Activated naive CD4-positive, alpha-beta T cell treated with anti-CD3 and anti-CD28 coated beads, Interleukin-2, amount 50 U/mL, for 24 hours (primary cell): ENCODE data around the gene MAP2K1.
"Not testable (repeated sequence)": the region's sequence is repeated elsewhere in the genome, so short reads cannot be mapped to it uniquely, and the experiment has no call there.

Experiments used
- H3K27ac Mint-ChIP-seq: one replicate; pipeline ENCODE4 v1.8.0; 2021; ENCODE audit warnings: mild to moderate bottlenecking, mixed read lengths
- H3K27me3 Mint-ChIP-seq: one replicate; pipeline ENCODE4 v1.8.0; 2021; ENCODE audit warnings: mixed read lengths
- H3K36me3 Mint-ChIP-seq: one replicate; pipeline ENCODE4 v1.8.0; 2021; ENCODE audit warnings: mixed read lengths
- H3K4me1 Mint-ChIP-seq: one replicate; pipeline ENCODE4 v1.8.0; 2021; ENCODE audit warnings: mixed read lengths
- H3K4me3 Mint-ChIP-seq: one replicate; pipeline ENCODE4 v1.8.0; 2021; ENCODE audit warnings: mild to moderate bottlenecking, mixed read lengths
- H3K9me3 Mint-ChIP-seq: one replicate; pipeline ENCODE4 v1.8.0; 2021; ENCODE audit warnings: mixed read lengths

Gene MAP2K1

GRCh38 chr15:66497502-66498455, 111.1 kb downstream of the MAP2K1 start, which contains the start of gene SNAPC5:
TSS of gene SNAPC5 (minus strand) at chr15:66497762. CDS start at chr15:66497731, 31 bp downstream.
- H3K27me3 Mint-ChIP-seq: no peaks in the 10 kb centered on the region
- H3K27ac Mint-ChIP-seq: peak within 1 kb of the TSS; percentile 97
- peaks cover 72% of the 10 kb centered on the region for H3K4me1 Mint-ChIP-seq
- no peaks in the 10 kb centered on the region for H3K9me3 Mint-ChIP-seq
- H3K4me3 Mint-ChIP-seq: peak within 1 kb of the TSS; percentile 96
- H3K36me3 Mint-ChIP-seq: peaks cover 38% of the 10 kb centered on the region

GRCh38 chr15:66498501-66499386, 112.0 kb downstream of the MAP2K1 start:
- no peaks in the 10 kb centered on the region for H3K9me3 Mint-ChIP-seq
- no peaks in the 10 kb centered on the region for H3K27me3 Mint-ChIP-seq
- peak overlapping the region; percentile 97 for H3K27ac Mint-ChIP-seq
- peak overlapping the region; percentile 96 for H3K4me3 Mint-ChIP-seq
- H3K36me3 Mint-ChIP-seq: peaks cover 45% of the 10 kb centered on the region
- peaks cover 68% of the 10 kb centered on the region for H3K4me1 Mint-ChIP-seq

- H3K36me3 Mint-ChIP-seq: peaks cover 49% of the 10 kb centered on the region
- H3K4me1 Mint-ChIP-seq: peaks cover 57% of the 10 kb centered on the region
- not testable (repeated sequence) for H3K27me3 Mint-ChIP-seq, H3K9me3 Mint-ChIP-seq
- peak overlapping the region; percentile 97 for H3K4me3 Mint-ChIP-seq
- H3K27ac Mint-ChIP-seq: peak overlapping the region; percentile 87
Measured at GRCh38 chr15:66500346-66500745, 113.6 kb downstream of the MAP2K1 start.

- Mint-ChIP-seq H3K4me3 (peak overlapping the region; percentile 97), H3K27me3 (no peaks in the 10 kb centered on the region), H3K9me3 (no peaks in the 10 kb centered on the region), H3K27ac (peak overlapping the region; percentile 100), H3K4me1 (peaks cover 62% of the 10 kb centered on the region), H3K36me3 (peaks cover 46% of the 10 kb centered on the region)
Measured at GRCh38 chr15:66502491-66502890, 115.8 kb downstream of the MAP2K1 start.

GRCh38 chr15:66503041-66503648, 116.4 kb downstream of the MAP2K1 start:
- Mint-ChIP-seq H3K4me1 (peaks cover 63% of the 10 kb centered on the region), H3K4me3 (peak overlapping the region; percentile 97), H3K27ac (peak overlapping the region; percentile 100), H3K36me3 (peaks cover 40% of the 10 kb centered on the region)
- H3K27me3 Mint-ChIP-seq, H3K9me3 Mint-ChIP-seq: not testable (repeated sequence)

- peaks cover 62% of the 10 kb centered on the region for H3K4me1 Mint-ChIP-seq
- no peaks in the 10 kb centered on the region for H3K9me3 Mint-ChIP-seq
- peaks cover 39% of the 10 kb centered on the region for H3K36me3 Mint-ChIP-seq
- H3K27me3 Mint-ChIP-seq: no peaks in the 10 kb centered on the region
- peak overlapping the region; percentile 100 for H3K27ac Mint-ChIP-seq
- H3K4me3 Mint-ChIP-seq: peak overlapping the region; percentile 97
Measured at GRCh38 chr15:66503780-66504562, 117.3 kb downstream of the MAP2K1 start.

GRCh38 chr15:66504563-66505429, 118.1 kb downstream of the MAP2K1 start, which contains the start of the genes RPL4 and ZWILCH:
TSS of gene RPL4 (minus strand) at chr15:66504855. CDS start at chr15:66504790, 65 bp downstream.
TSS of gene ZWILCH (plus strand) at chr15:66505326. CDS start at chr15:66505339, 13 bp downstream.
- peak within 1 kb of the TSS; percentile 100 for H3K27ac Mint-ChIP-seq
- peaks cover 38% of the 10 kb centered on the region for H3K36me3 Mint-ChIP-seq
- no peaks in the 10 kb centered on the region for H3K27me3 Mint-ChIP-seq
- H3K9me3 Mint-ChIP-seq: no peaks in the 10 kb centered on the region
- peaks cover 54% of the 10 kb centered on the region for H3K4me1 Mint-ChIP-seq
- peak within 1 kb of the TSS; percentile 97 for H3K4me3 Mint-ChIP-seq

GRCh38 chr15:66505430-66505811, 118.7 kb downstream of the MAP2K1 start:
- Mint-ChIP-seq H3K36me3 (peaks cover 33% of the 10 kb centered on the region), H3K9me3 (no peaks in the 10 kb centered on the region), H3K4me1 (peaks cover 47% of the 10 kb centered on the region), H3K4me3 (peak overlapping the region; percentile 97), H3K27me3 (no peaks in the 10 kb centered on the region), H3K27ac (peak overlapping the region; percentile 100)

- no peaks in the 10 kb centered on the region for H3K9me3 Mint-ChIP-seq
- peak overlapping the region; percentile 100 for H3K27ac Mint-ChIP-seq
- H3K4me3 Mint-ChIP-seq: peak overlapping the region; percentile 97
- no peaks in the 10 kb centered on the region for H3K27me3 Mint-ChIP-seq
- H3K4me1 Mint-ChIP-seq: peaks cover 43% of the 10 kb centered on the region
- H3K36me3 Mint-ChIP-seq: peaks cover 30% of the 10 kb centered on the region
Measured at GRCh38 chr15:66505818-66506217, 119.1 kb downstream of the MAP2K1 start.

GRCh38 chr15:66508293-66508883, 121.7 kb downstream of the MAP2K1 start:
- no peak overlapping the region for H3K4me3 Mint-ChIP-seq
- no peaks in the 10 kb centered on the region for H3K27me3 Mint-ChIP-seq
- no peak overlapping the region for H3K27ac Mint-ChIP-seq
- peaks cover 13% of the 10 kb centered on the region for H3K36me3 Mint-ChIP-seq
- peaks cover 26% of the 10 kb centered on the region for H3K4me1 Mint-ChIP-seq
- H3K9me3 Mint-ChIP-seq: no peaks in the 10 kb centered on the region

GRCh38 chr15:66514586-66514985, 127.9 kb downstream of the MAP2K1 start:
- Mint-ChIP-seq H3K27me3 (no peaks in the 10 kb centered on the region), H3K4me1 (no peaks in the 10 kb centered on the region), H3K27ac (no peak overlapping the region), H3K36me3 (peaks cover 17% of the 10 kb centered on the region), H3K4me3 (no peak overlapping the region), H3K9me3 (no peaks in the 10 kb centered on the region)

- Mint-ChIP-seq H3K9me3 (no peaks in the 10 kb centered on the region), H3K4me3 (no peak overlapping the region), H3K27me3 (no peaks in the 10 kb centered on the region), H3K4me1 (no peaks in the 10 kb centered on the region), H3K36me3 (peaks cover 17% of the 10 kb centered on the region), H3K27ac (peak overlapping the region; percentile 46)
Measured at GRCh38 chr15:66515901-66516322, 129.2 kb downstream of the MAP2K1 start.

GRCh38 chr15:66523926-66524325, 137.2 kb downstream of the MAP2K1 start:
- peaks cover 19% of the 10 kb centered on the region for H3K36me3 Mint-ChIP-seq

More at GRCh38 chr15:66523926-66524325, 137.2 kb downstream of the MAP2K1 start:
- no peaks in the 10 kb centered on the region for H3K4me1 Mint-ChIP-seq
- H3K9me3 Mint-ChIP-seq: no peaks in the 10 kb centered on the region
- no peak overlapping the region for H3K4me3 Mint-ChIP-seq
- H3K27me3 Mint-ChIP-seq: no peaks in the 10 kb centered on the region
- no peak overlapping the region for H3K27ac Mint-ChIP-seq
